Activated naive CD4-positive, alpha-beta T cell treated with anti-CD3 and anti-CD28 coated beads, Interleukin-2, amount 50 U/mL, for 72 hours (primary cell): ENCODE data around the gene UQCRHL. TPM values are rescaled to one million over a fixed set of nuclear protein-coding genes. Genes with fewer than 3 reads are reported as not detected.
"Not testable (repeated sequence)": the region's sequence is repeated elsewhere in the genome, so short reads cannot be mapped to it uniquely, and the experiment has no call there.

Source experiments
- ATAC-seq, 2 donors: fragments of 150-1000 bp; cut with Tn5 transposase; 2 replicates each; pipeline ENCODE4 v1.10.0; 2021; ENCODE audit warnings: mild to moderate bottlenecking in 2 of 2, moderate library complexity in 2 of 2
- DNase-seq, 2 donors: peaks; one replicate each; pipeline ENCODE4 v3.0.0; 2021 to 2022; ENCODE audit warnings: low spot score in 2 of 2
- H3K27ac Mint-ChIP-seq, 2 donors: one replicate each; pipeline ENCODE4 v1.8.0; 2022; ENCODE audit warnings: mild to moderate bottlenecking in 2 of 2, mixed read lengths in 2 of 2
- H3K36me3 Mint-ChIP-seq, 2 donors: one replicate each; pipeline ENCODE4 v1.8.0; 2022; ENCODE audit warnings: mixed read lengths in 2 of 2
- H3K9me3 Mint-ChIP-seq, 2 donors: one replicate each; pipeline ENCODE4 v1.8.0; 2022; ENCODE audit warnings: mixed read lengths in 2 of 2
- total RNA-seq, 2 donors: library from RNA; stranded (reverse); gene quantifications; one replicate each; pipeline ENCODE4 v1.2.3, GENCODE V29; 2022

Gene UQCRHL
- total RNA-seq, 2 donors from 2014 or later: 2.2 to 2.5 TPM

GRCh38 chr1:15837931-15838330, 30.5 kb upstream of the UQCRHL start:
- ATAC-seq (no peak), DNase-seq (no peak)
- peaks cover 0 to 9% of the 10 kb centered on the region in 2 donors for H3K36me3 Mint-ChIP-seq
- H3K27ac Mint-ChIP-seq: no peak overlapping the region
- H3K9me3 Mint-ChIP-seq: no peaks in the 10 kb centered on the region

DNA sequence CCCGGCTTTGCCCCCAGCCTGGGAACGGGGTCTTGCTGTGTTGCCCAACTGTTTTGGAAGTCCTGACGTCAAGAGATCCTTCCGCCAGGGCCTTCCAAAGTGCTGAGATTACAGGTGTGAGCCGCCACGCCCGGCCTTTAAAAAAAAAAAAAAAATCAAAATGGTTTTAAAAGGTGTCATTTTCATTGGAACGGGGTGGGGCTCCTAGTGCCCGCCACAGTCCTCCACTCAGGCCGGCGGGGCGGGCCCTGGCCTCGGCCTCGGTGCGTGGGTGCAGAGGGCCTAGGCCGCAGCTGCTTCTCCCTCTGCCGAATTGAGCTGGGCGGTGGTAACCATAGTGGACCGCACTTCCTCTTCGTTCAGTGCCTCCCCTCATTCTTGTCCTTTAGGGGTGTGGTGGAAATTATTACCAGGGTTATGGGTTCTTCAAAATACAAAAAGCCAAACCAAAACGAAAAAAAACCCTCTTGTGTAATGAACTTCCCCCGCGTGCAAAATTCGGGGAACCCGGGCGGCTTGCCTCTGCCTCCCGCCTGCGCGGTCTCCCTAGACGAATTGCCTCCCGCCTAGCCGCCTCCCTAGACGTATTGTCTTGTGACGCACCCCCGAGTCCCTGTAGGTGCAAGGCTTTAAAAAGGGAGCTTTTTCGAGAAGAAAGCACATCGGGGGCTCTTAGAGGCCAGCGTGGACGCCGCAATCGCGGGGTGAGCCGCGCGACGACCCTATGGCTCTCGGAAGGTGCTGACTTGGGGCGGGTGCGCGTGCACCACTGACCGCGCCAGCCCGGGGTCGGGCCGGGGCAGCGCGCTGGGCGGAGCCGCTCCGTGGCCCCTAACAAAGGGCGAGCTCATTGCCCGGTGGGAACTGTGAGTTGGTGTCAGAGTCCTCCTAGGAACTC, 29.6 kb upstream of the UQCRHL start:
- H3K27ac Mint-ChIP-seq: peak overlapping the region; percentile 50 to 97
- peak in 1 of 2 donors; percentile 33 for ATAC-seq
- DNase-seq: peak; percentile 37 to 73
- no peaks in the 10 kb centered on the region for H3K9me3 Mint-ChIP-seq
- H3K36me3 Mint-ChIP-seq: peaks cover 2 to 9% of the 10 kb centered on the region in 2 donors

- ATAC-seq, DNase-seq, H3K9me3 Mint-ChIP-seq: not testable (repeated sequence)
- H3K27ac Mint-ChIP-seq: peak overlapping the region; percentile 97 to 99
- H3K36me3 Mint-ChIP-seq: peaks cover 7 to 13% of the 10 kb centered on the region in 2 donors
These were observed 29.0 kb upstream of the UQCRHL start for GRCh38 chr1:15836511-15836771.

GRCh38 chr1:15835741-15836510, 28.5 kb upstream of the UQCRHL start:
- Mint-ChIP-seq H3K9me3 (no peaks in the 10 kb centered on the region), H3K36me3 (peaks cover 8 to 13% of the 10 kb centered on the region in 2 donors), H3K27ac (peak overlapping the region; percentile 97 to 99)
- ATAC-seq (peak; percentile 47 to 54), DNase-seq (peak; percentile 98 to 99)

DNA sequence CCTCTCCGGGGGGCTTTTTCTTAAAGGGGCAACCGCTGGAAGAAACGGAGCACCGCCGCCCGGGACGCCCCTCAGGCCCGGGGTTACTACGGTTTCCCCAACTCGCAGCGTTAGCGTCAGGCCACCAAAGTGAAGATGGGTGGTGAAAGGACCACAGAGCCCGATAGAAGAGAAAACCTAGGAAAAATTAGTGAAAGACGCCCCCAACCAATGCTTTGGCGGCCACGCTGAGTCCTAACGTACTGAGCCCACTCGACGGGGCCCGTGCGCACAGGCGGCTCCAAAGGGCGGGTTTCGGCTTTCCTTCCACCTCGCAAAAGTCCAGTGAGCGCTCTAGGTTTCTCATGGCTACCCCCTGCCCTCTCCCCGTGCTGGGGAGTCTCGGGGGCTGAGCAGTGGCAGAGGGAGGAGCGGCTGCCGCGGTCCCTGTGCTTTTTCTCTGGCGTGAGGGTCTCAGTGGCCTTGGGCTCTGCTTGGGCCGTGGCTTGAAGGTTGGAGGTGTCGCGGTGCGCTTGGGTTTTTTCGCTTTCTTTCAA, 27.8 kb upstream of the UQCRHL start:
- DNase-seq: no peak
- Mint-ChIP-seq H3K27ac (peak overlapping the region; percentile 97 to 99), H3K9me3 (no peaks in the 10 kb centered on the region), H3K36me3 (peaks cover 8 to 13% of the 10 kb centered on the region in 2 donors)
- peak; percentile 15 to 21 for ATAC-seq

DNA sequence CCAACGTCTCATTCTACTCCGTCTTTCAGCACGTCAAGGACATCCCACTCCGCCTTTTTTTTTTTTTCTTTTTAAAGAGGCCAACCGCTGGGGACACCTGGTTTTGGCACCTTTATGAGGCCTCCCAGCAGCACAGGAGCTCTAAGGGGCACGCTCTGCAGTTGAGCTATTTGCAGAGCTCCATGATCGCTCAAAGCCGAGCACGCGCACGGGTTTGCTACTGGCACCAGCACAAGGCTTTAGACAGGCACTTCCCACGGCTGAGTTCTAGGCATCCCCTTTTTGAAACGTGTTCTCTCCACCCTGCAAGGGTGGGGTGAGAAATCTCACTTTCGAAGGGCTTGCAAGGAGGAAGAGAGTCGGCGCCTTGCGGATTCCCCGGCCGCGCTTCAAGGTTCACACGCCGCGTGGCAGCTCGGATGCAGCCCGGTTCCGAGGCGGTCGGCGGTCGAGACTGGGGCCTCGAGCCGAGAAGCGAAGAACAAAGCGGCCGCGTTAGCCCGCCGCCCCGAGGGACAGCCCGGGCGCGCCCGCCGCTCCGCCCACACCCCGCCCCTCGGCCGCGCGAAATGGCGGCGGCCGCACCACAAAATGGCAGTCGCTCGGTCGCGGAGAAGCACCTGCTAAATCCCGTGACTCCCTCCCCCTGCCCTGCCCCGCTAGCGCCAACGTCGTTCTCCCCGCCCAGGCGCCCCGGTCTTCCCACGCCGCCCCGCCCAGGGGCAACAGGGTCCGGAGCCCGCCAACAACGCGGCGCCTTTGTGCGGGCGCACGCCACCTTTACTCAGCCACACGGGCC, 27.2 kb upstream of the UQCRHL start:
- H3K36me3 Mint-ChIP-seq: peaks cover 8 to 13% of the 10 kb centered on the region in 2 donors
- DNase-seq: peak; percentile 88 to 89
- ATAC-seq: peak; percentile 61 to 75
- H3K9me3 Mint-ChIP-seq: no peaks in the 10 kb centered on the region
- peak overlapping the region; percentile 97 to 99 for H3K27ac Mint-ChIP-seq

DNA sequence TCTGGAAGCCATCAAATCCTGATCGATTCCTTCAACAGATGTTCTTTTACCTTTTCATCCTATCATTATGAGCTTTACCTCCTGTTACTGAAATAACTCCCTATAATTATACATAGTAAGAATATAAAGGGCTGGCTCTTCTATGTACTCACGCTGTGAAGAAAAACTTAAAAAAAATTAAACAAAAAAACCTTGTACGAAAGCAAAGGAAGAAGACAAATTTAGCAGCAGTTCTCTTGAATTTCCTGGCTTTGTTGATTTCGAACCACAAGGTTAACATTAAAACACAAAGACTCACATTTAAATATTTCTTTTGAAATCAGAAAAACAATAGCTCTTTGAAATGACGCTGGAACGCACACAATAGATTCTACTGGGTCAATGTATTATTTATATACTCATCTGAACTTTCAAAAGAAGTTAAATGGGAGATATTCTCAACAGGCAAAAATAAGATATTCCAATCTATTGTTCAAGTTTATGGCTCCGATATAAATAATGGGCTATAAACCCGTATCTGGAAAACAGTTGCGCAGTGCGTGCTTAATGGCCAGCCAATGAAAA, 26.5 kb upstream of the UQCRHL start:
- Mint-ChIP-seq H3K36me3 (peaks cover 8 to 13% of the 10 kb centered on the region in 2 donors), H3K27ac (peak overlapping the region; percentile 97 to 98), H3K9me3 (no peaks in the 10 kb centered on the region)
- ATAC-seq (no peak), DNase-seq (no peak)

DNA sequence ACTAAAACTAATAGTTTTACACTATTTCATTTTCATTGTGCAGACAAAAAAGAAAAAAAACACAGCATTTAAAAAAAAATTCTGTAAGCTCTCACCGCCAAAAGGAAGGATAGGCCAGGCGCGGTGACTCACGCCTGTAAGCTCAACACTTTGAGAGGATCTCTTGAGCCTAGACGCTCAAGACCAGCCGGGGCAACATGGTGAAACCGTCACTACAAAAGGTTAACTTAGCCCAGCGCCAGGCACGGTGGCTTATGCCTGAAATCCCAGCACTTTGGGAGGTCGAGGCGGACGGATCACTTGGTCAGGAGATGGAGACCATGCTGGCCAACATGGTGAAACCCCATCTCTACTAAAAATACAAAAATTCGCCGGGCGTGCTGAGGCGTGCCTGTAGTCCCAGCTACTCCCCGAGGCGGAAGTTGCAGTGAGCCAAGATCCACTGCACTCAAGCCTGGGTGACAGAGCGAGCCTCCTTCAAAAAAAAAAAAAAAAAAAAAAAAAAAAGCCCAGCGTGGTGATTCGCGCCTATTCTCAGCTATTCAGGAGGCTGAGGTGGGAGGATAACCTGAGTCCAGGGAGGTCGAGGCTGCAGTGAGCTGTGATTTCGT, 25.7 kb upstream of the UQCRHL start:
- Mint-ChIP-seq H3K9me3 (no peaks in the 10 kb centered on the region), H3K36me3 (peaks cover 8 to 13% of the 10 kb centered on the region in 2 donors), H3K27ac (peak overlapping the region; percentile 97 to 98)
- peak; percentile 43 to 60 for DNase-seq
- ATAC-seq: no peak

- DNase-seq: no peak
- no peak for ATAC-seq
- Mint-ChIP-seq H3K9me3 (no peaks in the 10 kb centered on the region), H3K27ac (no peak overlapping the region), H3K36me3 (peaks cover 5 to 8% of the 10 kb centered on the region in 2 donors)
These were observed 22.8 kb upstream of the UQCRHL start for GRCh38 chr1:15830258-15830657.

DNA sequence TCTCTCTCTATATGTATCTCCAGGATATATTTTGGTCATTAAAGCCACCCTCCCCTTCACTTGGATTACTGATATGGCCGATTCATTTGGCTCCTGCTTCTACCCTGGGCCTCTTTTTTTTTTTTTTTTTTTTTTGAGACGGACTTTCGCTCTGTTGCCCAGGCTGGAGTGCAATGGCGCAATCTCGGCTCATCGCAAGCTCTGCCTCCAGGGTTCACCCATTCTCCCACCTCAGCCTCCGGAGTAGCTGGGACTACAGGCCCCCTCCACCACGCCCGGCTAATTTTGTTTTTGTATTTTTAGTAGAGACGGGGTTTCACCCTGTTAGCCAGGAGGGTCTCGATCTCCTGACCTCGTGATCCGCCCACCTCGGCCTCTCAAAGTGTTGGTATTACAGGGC, 21.5 kb upstream of the UQCRHL start:
- not testable (repeated sequence) for H3K27ac Mint-ChIP-seq, H3K36me3 Mint-ChIP-seq, ATAC-seq, H3K9me3 Mint-ChIP-seq, DNase-seq

DNA sequence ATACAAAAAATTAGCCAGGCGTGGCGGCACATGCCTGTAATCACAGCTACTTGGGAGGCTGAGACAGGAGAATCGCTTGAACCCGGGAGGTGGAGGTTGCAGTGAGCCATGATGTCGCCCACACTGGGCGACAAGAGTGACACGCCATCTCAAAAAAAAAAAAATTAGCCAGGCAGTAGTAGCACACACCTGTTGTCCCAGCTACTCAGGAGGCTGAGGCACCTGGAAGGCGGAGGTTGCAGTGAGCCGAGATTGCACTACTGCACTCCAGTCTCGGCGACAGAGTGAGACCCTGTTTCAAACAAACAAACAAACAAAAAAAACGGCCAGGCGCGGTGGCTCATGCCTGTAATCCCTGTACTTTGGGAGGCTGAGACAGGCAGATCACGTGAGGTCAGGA, 20.1 kb upstream of the UQCRHL start:
- not testable (repeated sequence) for H3K9me3 Mint-ChIP-seq, H3K36me3 Mint-ChIP-seq, H3K27ac Mint-ChIP-seq, ATAC-seq, DNase-seq

DNA sequence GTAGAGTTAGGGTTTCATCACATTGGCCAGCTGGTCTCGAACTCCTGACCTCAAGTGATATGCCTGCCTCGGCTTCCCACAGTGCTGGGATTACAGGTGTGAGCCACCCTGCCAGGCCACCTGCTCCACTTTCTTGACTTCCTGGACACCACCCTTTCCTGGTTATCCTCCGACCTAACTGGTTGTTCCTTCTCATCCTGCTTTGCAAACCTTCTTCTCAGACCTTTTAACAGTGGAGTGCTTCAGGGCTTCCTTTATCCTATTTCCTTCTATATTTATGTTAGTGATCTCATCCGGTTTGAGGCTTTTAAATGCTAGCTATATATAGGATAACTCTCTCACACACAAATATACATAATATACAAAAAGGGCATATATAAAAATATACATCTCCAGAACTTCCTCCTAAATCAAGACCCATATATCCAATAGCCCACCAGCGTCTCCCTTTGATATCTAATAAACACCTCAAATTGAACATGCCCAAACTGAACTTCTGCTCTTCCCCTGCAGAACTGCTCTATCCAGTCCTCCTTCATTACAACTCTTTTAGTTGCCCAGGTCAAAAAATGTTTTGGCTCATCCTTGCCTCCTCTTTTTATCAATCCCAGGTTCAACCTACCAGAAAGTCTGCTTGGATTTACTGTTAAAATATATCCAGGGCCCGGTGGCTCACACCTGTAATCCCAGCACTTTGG, 19.5 kb upstream of the UQCRHL start:
- ATAC-seq: no peak
- Mint-ChIP-seq H3K36me3 (peaks cover 4 to 5% of the 10 kb centered on the region in 2 donors), H3K27ac (no peak overlapping the region), H3K9me3 (no peaks in the 10 kb centered on the region)
- DNase-seq: no peak

- Mint-ChIP-seq H3K27ac (no peak overlapping the region), H3K36me3 (no peaks in the 10 kb centered on the region)
- ATAC-seq: no peak
These were observed 18.4 kb upstream of the UQCRHL start for GRCh38 chr1:15825800-15826199.

GRCh38 chr1:15820478-15820877, 13.0 kb upstream of the UQCRHL start:
- DNase-seq (no peak), ATAC-seq (no peak)
- Mint-ChIP-seq H3K9me3 (no peaks in the 10 kb centered on the region), H3K27ac (no peak overlapping the region), H3K36me3 (no peaks in the 10 kb centered on the region)

More at GRCh38 chr1:15825800-15826199, 18.4 kb upstream of the UQCRHL start:
- DNase-seq: no peak
- H3K9me3 Mint-ChIP-seq: no peaks in the 10 kb centered on the region

DNA sequence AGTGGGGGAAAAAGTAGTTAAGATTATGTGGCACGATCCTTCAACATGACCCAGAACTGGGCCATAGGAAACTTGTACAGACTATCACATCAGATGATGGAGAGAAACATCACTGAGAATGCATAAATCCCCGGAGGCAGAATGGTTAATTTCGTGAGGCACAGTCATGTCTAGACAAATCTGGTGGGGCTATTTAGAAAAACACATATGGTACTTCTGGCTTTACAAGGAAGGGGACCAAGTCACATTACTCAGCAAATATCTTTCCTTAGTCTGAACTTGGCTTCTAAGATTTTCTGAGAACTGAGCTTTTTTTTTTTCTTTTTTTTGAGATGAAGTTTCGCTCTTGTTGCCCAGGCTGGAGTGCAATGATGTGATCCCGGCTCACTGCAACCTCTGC, 9.2 kb upstream of the UQCRHL start:
- DNase-seq: no peak
- ATAC-seq: no peak
- Mint-ChIP-seq H3K36me3 (no peaks in the 10 kb centered on the region), H3K27ac (no peak overlapping the region), H3K9me3 (no peaks in the 10 kb centered on the region)
